Pancreas (tissue), 10 donors: ENCODE results near the gene ANKRD9. TPM values are rescaled to one million over a fixed set of nuclear protein-coding genes. Genes with fewer than 3 reads are reported as not detected.

Source experiments
- ATAC-seq, 4 donors: fragments of 200-7000 bp; cut with Tn5 transposase; one replicate each; pipeline versions ENCODE4 v1.8.0 to v1.9.1; 2020; ENCODE audit warnings: mild to moderate bottlenecking in 4 of 4, moderate library complexity in 4 of 4
- DNase-seq, 6 donors: peaks; one replicate each; pipeline ENCODE4 v3.0.0-alpha.2; 2020
- FAIRE-seq: peaks from 2 replicates; lab custom pipeline; 2012; peaks lifted over from hg19 to GRCh38; lab: Jason Lieb, UNC
- H3K27ac ChIP-seq, 4 donors: fragments of 200-600 bp; sonication (generic); 1 replicate in 3 of 4; 2 replicates in 1 of 4; pipeline versions ENCODE4 v1.5.0 to v1.8.0; 2020
- H3K27me3 ChIP-seq, 4 donors: fragments of 200-600 bp; one replicate each; pipeline ENCODE4 v1.8.0; 2021
- H3K36me3 ChIP-seq, 3 donors: fragments of 200-600 bp; sonication (generic) in 1 of 3; one replicate each; pipeline versions ENCODE4 v1.5.0 to v1.8.0; 2020 to 2021
- H3K4me1 ChIP-seq, 3 donors: fragments of 200-600 bp; one replicate each; pipeline ENCODE4 v1.8.0; 2021
- H3K4me3 ChIP-seq, 4 donors: fragments of 200-600 bp; sonication (generic) in 2 of 4; one replicate each; pipeline versions ENCODE4 v1.5.0 to v1.8.0; 2020 to 2021
- H3K9me3 ChIP-seq, 4 donors: fragments of 200-600 bp; one replicate each; pipeline ENCODE4 v1.8.0; 2021
- WGBS, 2 donors: extraction: QIAGEN DNeasy Blood & Tissue Kit; methylation state at CpG; one replicate each; pipeline ENCODE4 v1.1.7; 2013; 5-methylcytosine and 5-hydroxymethylcytosine counted together
- intact Hi-C, 3 donors: fragments of 100-400 bp; cut with DNase I; formaldehyde crosslinking; loops; one replicate each; pipeline versions ENCODE4 v1.11.1 to v1.14.2; 2022
- microRNA-seq, 2 donors: library from miRNA; unstranded; fragments of <30 nt; microRNA quantifications; one replicate each; pipeline versions ENCODE4 to v1.1.0, GENCODE V29; 2019 to 2020
- polyA plus RNA-seq, 2 donors: library from polyadenylated mRNA; stranded (reverse); fragments of 200-250 nt; gene quantifications; one replicate each; pipeline ENCODE4 v1.2.3, GENCODE V29; 2013
- total RNA-seq, 6 donors: library from RNA; stranded (reverse); fragmentation: NEBNext Ultra II Directional in 4 of 6; extraction: Animal tissue kit (Norgen Biotek cat#: 25700) in 4 of 6; gene quantifications; one replicate each; pipeline versions ENCODE4 v1.2.1 to v1.2.4, GENCODE V29; 2021 to 2023
- TF ChIP-seq, protein P1 (sequence below), 4 donors: fragments of 200-600 bp; sonication (generic) in 3 of 4; IDR thresholded peaks; one replicate each; pipeline versions ENCODE4 v1.5.0 to v1.8.0; 2021; ENCODE audit warnings: antibody characterized with exemption in 4 of 4
- donor health status: healthy with polysubstance abuse.
- donor health status: DM: no; HTN: no; CAD: no; lungs with moderate emphysema.
- donor health status: DM: no; HTN: no; CAD: no.
- donor health status: control.
- donor health status: control.
- donor health status: Bipolar disorder and iron deficiency.
- donor health status: DM: yes; HTN: yes; CAD: no.
- donor health status: DM: no; HTN: no; CAD: no.
- donor health status: DM: no; HTN: no; CAD: no.
- donor health status: DM: yes; HTN: yes; CAD: no.

ANKRD9 gene
- total and polyA plus RNA-seq, 8 donors = 5.4 to 14.4 (median 8.5) TPM

DNA sequence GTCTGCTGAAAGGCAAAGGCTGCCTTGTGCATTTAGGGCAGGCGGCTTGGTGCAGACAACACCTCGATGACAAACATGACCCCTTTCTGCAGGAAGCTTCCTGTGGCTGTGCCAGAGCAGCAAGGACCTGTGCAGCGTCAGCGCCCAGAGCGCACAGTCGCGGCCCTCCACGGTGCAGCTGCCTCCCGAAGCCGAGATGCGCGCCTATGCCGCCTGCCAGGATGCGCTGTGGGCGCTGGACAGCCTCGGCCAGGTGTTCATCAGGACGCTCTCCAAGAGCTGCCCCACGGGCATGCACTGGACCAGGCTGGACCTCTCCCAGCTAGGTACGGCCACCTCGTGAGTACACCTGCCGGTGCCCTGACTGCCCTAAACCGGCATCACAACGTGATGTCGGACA, 57.3 kb downstream of the ANKRD9 start:
- Histone ChIP-seq H3K27ac (no peak overlapping the region), H3K27me3 (no peaks in the 10 kb centered on the region), H3K4me1 (no peaks in the 10 kb centered on the region), H3K36me3 (peaks cover 2 to 39% (median 4%) of the 10 kb centered on the region in 3 donors), H3K9me3 (no peaks in the 10 kb centered on the region), H3K4me3 (no peak overlapping the region)
- intact Hi-C loops = no loop called here
- ATAC-seq = no peak
- DNase-seq = no peak
- TF ChIP-seq, protein P1, sequence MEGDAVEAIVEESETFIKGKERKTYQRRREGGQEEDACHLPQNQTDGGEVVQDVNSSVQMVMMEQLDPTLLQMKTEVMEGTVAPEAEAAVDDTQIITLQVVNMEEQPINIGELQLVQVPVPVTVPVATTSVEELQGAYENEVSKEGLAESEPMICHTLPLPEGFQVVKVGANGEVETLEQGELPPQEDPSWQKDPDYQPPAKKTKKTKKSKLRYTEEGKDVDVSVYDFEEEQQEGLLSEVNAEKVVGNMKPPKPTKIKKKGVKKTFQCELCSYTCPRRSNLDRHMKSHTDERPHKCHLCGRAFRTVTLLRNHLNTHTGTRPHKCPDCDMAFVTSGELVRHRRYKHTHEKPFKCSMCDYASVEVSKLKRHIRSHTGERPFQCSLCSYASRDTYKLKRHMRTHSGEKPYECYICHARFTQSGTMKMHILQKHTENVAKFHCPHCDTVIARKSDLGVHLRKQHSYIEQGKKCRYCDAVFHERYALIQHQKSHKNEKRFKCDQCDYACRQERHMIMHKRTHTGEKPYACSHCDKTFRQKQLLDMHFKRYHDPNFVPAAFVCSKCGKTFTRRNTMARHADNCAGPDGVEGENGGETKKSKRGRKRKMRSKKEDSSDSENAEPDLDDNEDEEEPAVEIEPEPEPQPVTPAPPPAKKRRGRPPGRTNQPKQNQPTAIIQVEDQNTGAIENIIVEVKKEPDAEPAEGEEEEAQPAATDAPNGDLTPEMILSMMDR (IDR thresholded peaks at IDR 0.05) = no peak
- no peak for FAIRE-seq
- WGBS, 2 donors = 95% methylated on average over 24 of the region's 24 CpGs

Small RNA genes lying within 50 kb of the gene (microRNA-seq; reads per million reads assigned to microRNA genes)
- gene MIR4309 = 0 reads per million in 2 donors

Other genes starting within 250 kb of the ANKRD9 start
- 10 to 100 TPM in 2 of 6 donors, 1 to 10 TPM in 4; 7.7 to 10.7 (median 8.6) TPM for gene MOK, start 204.6 kb downstream of the ANKRD9 start, total RNA-seq
- 10 to 100 TPM; 24.9 to 35.9 TPM for gene MOK, start 204.6 kb downstream of the ANKRD9 start, polyA plus RNA-seq
- gene ZNF839, start 190.0 kb downstream of the ANKRD9 start, total RNA-seq = 1 to 10 TPM; 5.9 to 8.3 (median 6.8) TPM
- 10 to 100 TPM; 16.3 to 24.9 TPM for gene ZNF839, start 190.0 kb downstream of the ANKRD9 start, polyA plus RNA-seq
- gene CINP, start 146.9 kb downstream of the ANKRD9 start, total RNA-seq = 10 to 100 TPM; 19.5 to 26.3 (median 23.8) TPM
- 10 to 100 TPM; 25.8 to 26.4 TPM for gene CINP, start 146.9 kb downstream of the ANKRD9 start, polyA plus RNA-seq
- 10 to 100 TPM in 4 of 6 donors, 1 to 10 TPM in 2; 7.9 to 18.2 (median 11.0) TPM for gene TECPR2, start 146.8 kb downstream of the ANKRD9 start, total RNA-seq
- gene TECPR2, start 146.8 kb downstream of the ANKRD9 start, polyA plus RNA-seq = 10 to 100 TPM in 1 of 2 donors, 1 to 10 TPM in 1; 3.3 to 10.2 TPM
- 10 to 100 TPM in 1 of 6 donors, 1 to 10 TPM in 5; 4.4 to 13.5 (median 6.8) TPM for gene RCOR1, start 82.9 kb upstream of the ANKRD9 start, total RNA-seq
- 1 to 10 TPM; 2.8 to 7.2 TPM for gene RCOR1, start 82.9 kb upstream of the ANKRD9 start, polyA plus RNA-seq